ENCODE results near the gene PSD2. TPM values are rescaled to one million over a fixed set of nuclear protein-coding genes. Genes with fewer than 3 reads are reported as not detected.

The PSD2 gene
- total and polyA plus RNA-seq, 2 donors (not counting 1 experiment from before 2014, with no cell fraction given): 0.10 to 0.17 TPM

GRCh38 chr5:139880416-139881142 is 85.0 kb downstream of the PSD2 start:
- H3K9me3 Mint-ChIP-seq (ENCODE audit: insufficient read depth): peaks cover 2% of the 10 kb centered on the region
- Histone ChIP-seq H3K4me1 (ENCODE audit: control insufficient read depth in 2 of 2, insufficient read depth in 2 of 2, low read length in 2 of 2) (no peaks in the 10 kb centered on the region), H3K9me3 (ENCODE audit: control extremely low read depth in 1 of 3, control insufficient read depth in 2 of 3, insufficient read depth in 1 of 3, low read length in 2 of 3) (no peaks in the 10 kb centered on the region), H4K20me1 (ENCODE audit: control insufficient read depth, insufficient read depth, low read length, poor library complexity, severe bottlenecking) (no peaks in the 10 kb centered on the region), H2AFZ (ENCODE audit: insufficient read depth, low read depth, low read length, poor library complexity, severe bottlenecking) (no peak overlapping the region), H3K79me2 (ENCODE audit: control insufficient read depth, insufficient read depth, low read length) (no peaks in the 10 kb centered on the region), H3K9ac (ENCODE audit: low read length) (no peak overlapping the region), H3K4me3 (ENCODE audit: control extremely low read depth in 1 of 5, extremely low read depth in 1 of 5, insufficient read depth in 1 of 5, low read depth in 2 of 5, low read length in 4 of 5) (no peak overlapping the region), H3K36me3 (replicated peaks in 1 of 2; ENCODE audit: control extremely low read depth in 1 of 2, control insufficient read depth in 1 of 2, extremely low read depth in 1 of 2, insufficient read depth in 2 of 2, low read length in 1 of 2) (no peaks in the 10 kb centered on the region), H3K27ac (ENCODE audit: low read length in 2 of 2) (no peak overlapping the region), H3K4me2 (replicated peaks; ENCODE audit: low read depth, low read length, poor library complexity, severe bottlenecking) (no peak overlapping the region), H3K27me3 (replicated peaks in 1 of 4; ENCODE audit: control extremely low read depth in 1 of 4, control insufficient read depth in 3 of 4, insufficient read depth in 4 of 4, low read length in 3 of 4) (peaks cover 0 to 10% (median 2%) of the 10 kb centered on the region in 4 experiments)
- H3K27ac Mint-ChIP-seq: no peak overlapping the region
- peaks cover 37% of the 10 kb centered on the region for H3K27me3 Mint-ChIP-seq
- no peak for TF ChIP-seq EZH2 (IDR thresholded peaks at IDR 0.05; ENCODE audit: borderline replicate concordance, insufficient read depth, low read depth, low read length, poor library complexity, severe bottlenecking)
- TF ChIP-seq CTCF (IDR thresholded peaks at IDR 0.05): no peak
- POLR2A ChIA-PET: interaction anchor here (0.6 kb wide), 1 partner anchor 453 kb away, joined by 12 read pairs; no protein-coding TSS in a partner anchor
- WGBS (ENCODE audit: insufficient coverage): 88% methylated on average over 4 of the region's 18 CpGs
- intact Hi-C loops (cut with micrococcal nuclease): no loop called here
- CTCF ChIA-PET: no interaction called here
- H3K4me1 Mint-ChIP-seq: no peaks in the 10 kb centered on the region
- DNase-seq: no peak
- no peak overlapping the region for H3K4me3 Mint-ChIP-seq
- no peak for ATAC-seq (ENCODE audit: low read depth)

- Histone ChIP-seq H3K36me3 (replicated peaks in 1 of 2; ENCODE audit: control extremely low read depth in 1 of 2, control insufficient read depth in 1 of 2, extremely low read depth in 1 of 2, insufficient read depth in 2 of 2, low read length in 1 of 2) (no peaks in the 10 kb centered on the region), H3K4me3 (ENCODE audit: control extremely low read depth in 1 of 5, extremely low read depth in 1 of 5, insufficient read depth in 1 of 5, low read depth in 2 of 5, low read length in 4 of 5) (no peak overlapping the region), H4K20me1 (ENCODE audit: control insufficient read depth, insufficient read depth, low read length, poor library complexity, severe bottlenecking) (no peaks in the 10 kb centered on the region), H3K27me3 (replicated peaks in 1 of 4; ENCODE audit: control extremely low read depth in 1 of 4, control insufficient read depth in 3 of 4, insufficient read depth in 4 of 4, low read length in 3 of 4) (peaks cover 0 to 10% (median 0%) of the 10 kb centered on the region in 4 experiments), H3K4me1 (ENCODE audit: control insufficient read depth in 2 of 2, insufficient read depth in 2 of 2, low read length in 2 of 2) (peaks cover 0 to 2% of the 10 kb centered on the region in 2 donors), H3K4me2 (replicated peaks; ENCODE audit: low read depth, low read length, poor library complexity, severe bottlenecking) (no peak overlapping the region), H3K9me3 (ENCODE audit: control extremely low read depth in 1 of 3, control insufficient read depth in 2 of 3, insufficient read depth in 1 of 3, low read length in 2 of 3) (no peaks in the 10 kb centered on the region), H3K27ac (ENCODE audit: low read length in 2 of 2) (no peak overlapping the region), H2AFZ (ENCODE audit: insufficient read depth, low read depth, low read length, poor library complexity, severe bottlenecking) (no peak overlapping the region), H3K9ac (ENCODE audit: low read length) (no peak overlapping the region), H3K79me2 (ENCODE audit: control insufficient read depth, insufficient read depth, low read length) (no peaks in the 10 kb centered on the region)
- CTCF ChIA-PET: interaction anchor here (1.0 kb wide), 1 partner anchor 88 kb away, joined by 3 read pairs; no protein-coding TSS in a partner anchor
- POLR2A ChIA-PET: no interaction called here
- Mint-ChIP-seq H3K4me3 (no peak overlapping the region), H3K4me1 (peaks cover 3% of the 10 kb centered on the region), H3K9me3 (ENCODE audit: insufficient read depth) (no peaks in the 10 kb centered on the region), H3K27me3 (peaks cover 30% of the 10 kb centered on the region), H3K27ac (no peak overlapping the region)
- no peak for ATAC-seq (ENCODE audit: low read depth)
- 92% methylated on average over 5 of the region's 5 CpGs for WGBS (ENCODE audit: insufficient coverage)
- DNase-seq: no peak
- TF ChIP-seq CTCF (IDR thresholded peaks at IDR 0.05) (no peak), EZH2 (IDR thresholded peaks at IDR 0.05; ENCODE audit: borderline replicate concordance, insufficient read depth, low read depth, low read length, poor library complexity, severe bottlenecking) (no peak)
- intact Hi-C loops (cut with micrococcal nuclease): no loop called here
Measured at GRCh38 chr5:139881143-139881733, 85.6 kb downstream of the PSD2 start.
